Hepatocyte (in vitro differentiated cells): ENCODE results near the gene FOSL2. TPM values are rescaled to one million over a fixed set of nuclear protein-coding genes. Genes with fewer than 3 reads are reported as not detected.

Experiments used
- DNase-seq: peaks from one replicate; pipeline ENCODE4 v3.0.0-alpha.2; 2016; ENCODE audit warnings: low spot score
- H2AFZ ChIP-seq: fragments of 200-600 bp; sonication (generic); 2 replicates; pipeline ENCODE4 v1.6.0; 2016; ENCODE audit warnings: antibody characterized with exemption, mild to moderate bottlenecking
- H3K27ac ChIP-seq: fragments of 200-600 bp; sonication (generic); 2 replicates; pipeline ENCODE4 v1.5.1; 2016; ENCODE audit warnings: mild to moderate bottlenecking
- H3K27me3 ChIP-seq: fragments of 200-600 bp; sonication (generic); 2 replicates; pipeline ENCODE4 v1.6.1; 2016
- H3K36me3 ChIP-seq: fragments of 200-600 bp; sonication (generic); replicated peaks from 2 replicates; pipeline ENCODE4 v1.5.1; 2016; ENCODE audit warnings: low read depth; ENCODE audit not compliant: insufficient read depth
- H3K4me1 ChIP-seq: fragments of 200-600 bp; sonication (generic); 2 replicates; pipeline ENCODE4 v1.5.1; 2016; ENCODE audit warnings: mild to moderate bottlenecking, moderate library complexity; ENCODE audit not compliant: insufficient read depth
- H3K4me2 ChIP-seq: fragments of 200-600 bp; sonication (generic); 2 replicates; pipeline ENCODE4 v1.6.0; 2016
- H3K4me3 ChIP-seq: fragments of 200-600 bp; sonication (generic); 2 replicates; pipeline ENCODE4 v1.5.1; 2016; ENCODE audit warnings: mild to moderate bottlenecking
- H3K79me2 ChIP-seq: fragments of 200-600 bp; sonication (generic); 2 replicates; pipeline ENCODE4 v1.6.0; 2017; ENCODE audit warnings: mild to moderate bottlenecking
- H3K9me2 ChIP-seq: fragments of 200-600 bp; sonication (generic); replicated peaks from 2 replicates; pipeline ENCODE4 v1.6.0; 2017; ENCODE audit warnings: mild to moderate bottlenecking; ENCODE audit not compliant: insufficient read depth
- H3K9me3 ChIP-seq: fragments of 200-600 bp; sonication (generic); 2 replicates; pipeline ENCODE4 v1.5.1; 2016; ENCODE audit warnings: low read depth, mild to moderate bottlenecking
- H4K20me1 ChIP-seq: fragments of 200-600 bp; sonication (generic); 2 replicates; pipeline ENCODE4 v1.6.0; 2016; ENCODE audit warnings: mild to moderate bottlenecking; ENCODE audit not compliant: insufficient read depth, poor library complexity, severe bottlenecking
- CTCF ChIP-seq: fragments of 200-600 bp; sonication (generic); IDR thresholded peaks from 2 replicates; pipeline ENCODE4 v1.5.1; 2016; ENCODE audit warnings: antibody characterized with exemption, mild to moderate bottlenecking; ENCODE audit not compliant: poor library complexity
- EZH2 ChIP-seq: fragments of 200-600 bp; sonication (generic); IDR thresholded peaks from 2 replicates; pipeline ENCODE4 v1.6.1; 2016; ENCODE audit warnings: antibody characterized with exemption, mild to moderate bottlenecking, borderline replicate concordance
- EZH2phosphoT487 ChIP-seq: fragments of 200-600 bp; sonication (generic); IDR thresholded peaks from one replicate; pipeline ENCODE4 v1.6.1; 2018; ENCODE audit warnings: antibody characterized with exemption, mild to moderate bottlenecking, low read depth, moderate library complexity; ENCODE audit not compliant: unreplicated experiment, severe bottlenecking
- WGBS: methylation state at CpG from one replicate; pipeline ENCODE4 v1.1.6; 2016; ENCODE audit warnings: low lambda C conversion rate; ENCODE audit errors: missing lambda C conversion rate; 5-methylcytosine and 5-hydroxymethylcytosine counted together
- polyA plus RNA-seq: library from polyadenylated mRNA; unstranded; fragments of >200 nt; fragmentation: Nextera tagmentation; extraction: Ambion mirVana; gene quantifications from 2 replicates; pipeline ENCODE4 v1.2.1, GENCODE V29; 2016
- total RNA-seq: library from RNA; depleted of rRNA; stranded (reverse); fragments of >200 nt; gene quantifications from 2 replicates; pipeline ENCODE4 v1.2.3, GENCODE V29; 2014

Gene FOSL2
- total and polyA plus RNA-seq, 2 experiments from 2014 or later, result 91.1 to 148 TPM

GRCh38 chr2:28452534-28453081 is 60.0 kb downstream of the FOSL2 start:
- 40% methylated on average over 7 of the region's 7 CpGs for WGBS
- H3K4me1 ChIP-seq, result no peaks in the 10 kb centered on the region
- no peaks in the 10 kb centered on the region for H3K9me2 ChIP-seq
- no peaks in the 10 kb centered on the region for H3K9me3 ChIP-seq
- no peaks in the 10 kb centered on the region for H3K27me3 ChIP-seq
- no peak overlapping the region for H3K27ac ChIP-seq
- H2AFZ ChIP-seq, result no peak overlapping the region
- no peak overlapping the region for H3K4me3 ChIP-seq
- DNase-seq, result peak; percentile 78
- no peaks in the 10 kb centered on the region for H4K20me1 ChIP-seq
- no peaks in the 10 kb centered on the region for H3K36me3 ChIP-seq
- TF ChIP-seq CTCF (peak; percentile 74), EZH2phosphoT487 (no peak)
- H3K79me2 ChIP-seq, result no peaks in the 10 kb centered on the region
- H3K4me2 ChIP-seq, result no peak overlapping the region

GRCh38 chr2:28453396-28453795 is 60.7 kb downstream of the FOSL2 start:
- Histone ChIP-seq H3K36me3 (no peaks in the 10 kb centered on the region), H3K9me2 (no peaks in the 10 kb centered on the region), H3K4me1 (no peaks in the 10 kb centered on the region), H3K9me3 (no peaks in the 10 kb centered on the region), H3K4me2 (no peak overlapping the region), H3K79me2 (no peaks in the 10 kb centered on the region), H4K20me1 (no peaks in the 10 kb centered on the region), H3K27ac (no peak overlapping the region), H3K4me3 (no peak overlapping the region), H3K27me3 (no peaks in the 10 kb centered on the region), H2AFZ (no peak overlapping the region)
- 95% methylated on average over 8 of the region's 8 CpGs for WGBS
- DNase-seq, result no peak
- no peak for TF ChIP-seq EZH2phosphoT487
- TF ChIP-seq CTCF, result no peak
- TF ChIP-seq EZH2, result no peak

- Histone ChIP-seq H3K79me2 (no peaks in the 10 kb centered on the region), H3K9me3 (no peaks in the 10 kb centered on the region), H3K36me3 (no peaks in the 10 kb centered on the region), H3K9me2 (no peaks in the 10 kb centered on the region), H3K27ac (peak overlapping the region; percentile 63), H3K4me1 (no peaks in the 10 kb centered on the region), H3K4me3 (no peak overlapping the region), H4K20me1 (no peaks in the 10 kb centered on the region), H3K27me3 (no peaks in the 10 kb centered on the region), H2AFZ (no peak overlapping the region), H3K4me2 (no peak overlapping the region)
- peak; percentile 39 for DNase-seq
- 73% methylated on average over 14 of the region's 14 CpGs for WGBS
- TF ChIP-seq CTCF (no peak), EZH2phosphoT487 (no peak), EZH2 (no peak)
Measured at GRCh38 chr2:28454016-28454930, 61.6 kb downstream of the FOSL2 start.
